ENCODE data around the gene TYR.
"Not testable (repeated sequence)": the region's sequence is repeated elsewhere in the genome, so short reads cannot be mapped to it uniquely, and the experiment has no call there.

Gene TYR

DNA sequence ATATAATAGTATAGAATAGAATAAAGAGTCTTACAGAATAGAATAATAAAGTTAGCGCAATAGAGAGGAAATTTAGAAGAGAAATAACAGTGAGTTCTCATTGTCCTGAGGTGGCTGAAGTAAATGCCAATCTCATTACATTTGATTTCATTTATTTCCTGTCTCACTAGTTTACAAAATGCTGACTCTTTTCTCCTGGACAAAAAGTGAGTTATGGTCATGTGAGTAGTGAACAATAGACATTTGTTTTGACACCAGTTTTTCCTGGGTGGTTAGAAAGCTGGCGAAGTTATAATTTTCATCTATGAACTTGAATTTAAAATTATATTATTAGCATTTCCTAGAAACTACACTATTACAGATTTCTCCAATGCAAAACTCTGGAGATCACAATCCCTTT is 143.7 kb downstream of the TYR start:
- no peak for DNase-seq (ENCODE audit: low read depth)
- TF ChIP-seq, protein P1, sequence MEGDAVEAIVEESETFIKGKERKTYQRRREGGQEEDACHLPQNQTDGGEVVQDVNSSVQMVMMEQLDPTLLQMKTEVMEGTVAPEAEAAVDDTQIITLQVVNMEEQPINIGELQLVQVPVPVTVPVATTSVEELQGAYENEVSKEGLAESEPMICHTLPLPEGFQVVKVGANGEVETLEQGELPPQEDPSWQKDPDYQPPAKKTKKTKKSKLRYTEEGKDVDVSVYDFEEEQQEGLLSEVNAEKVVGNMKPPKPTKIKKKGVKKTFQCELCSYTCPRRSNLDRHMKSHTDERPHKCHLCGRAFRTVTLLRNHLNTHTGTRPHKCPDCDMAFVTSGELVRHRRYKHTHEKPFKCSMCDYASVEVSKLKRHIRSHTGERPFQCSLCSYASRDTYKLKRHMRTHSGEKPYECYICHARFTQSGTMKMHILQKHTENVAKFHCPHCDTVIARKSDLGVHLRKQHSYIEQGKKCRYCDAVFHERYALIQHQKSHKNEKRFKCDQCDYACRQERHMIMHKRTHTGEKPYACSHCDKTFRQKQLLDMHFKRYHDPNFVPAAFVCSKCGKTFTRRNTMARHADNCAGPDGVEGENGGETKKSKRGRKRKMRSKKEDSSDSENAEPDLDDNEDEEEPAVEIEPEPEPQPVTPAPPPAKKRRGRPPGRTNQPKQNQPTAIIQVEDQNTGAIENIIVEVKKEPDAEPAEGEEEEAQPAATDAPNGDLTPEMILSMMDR (conservative IDR thresholded peaks at IDR 0.05; ENCODE audit: low read length): no peak
- no peak overlapping the region for H3K4me3 ChIP-seq (ENCODE audit: low read length)

DNA sequence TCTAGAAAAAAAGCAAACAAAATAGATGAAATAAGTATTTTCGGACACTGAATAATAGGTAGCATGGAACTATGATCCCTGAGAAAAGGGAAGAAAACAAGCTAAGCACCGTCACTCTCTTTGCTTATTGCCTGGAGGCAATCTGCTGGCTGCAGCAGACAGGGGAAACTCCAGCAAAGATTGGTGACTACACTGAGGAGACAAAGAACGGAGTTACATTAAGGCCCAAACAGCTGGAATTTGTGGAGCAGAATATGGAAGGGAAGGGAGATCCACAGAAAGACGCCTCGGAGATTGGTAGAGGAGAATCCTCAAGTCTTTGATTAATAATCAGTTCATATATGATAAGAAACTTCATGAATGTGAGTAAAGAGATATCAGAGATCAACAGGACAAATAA is 150.2 kb downstream of the TYR start:
- DNase-seq (ENCODE audit: low read depth): no peak
- H3K4me3 ChIP-seq (ENCODE audit: low read length): no peak overlapping the region
- TF ChIP-seq, protein P1 (conservative IDR thresholded peaks at IDR 0.05; ENCODE audit: low read length): no peak

DNA sequence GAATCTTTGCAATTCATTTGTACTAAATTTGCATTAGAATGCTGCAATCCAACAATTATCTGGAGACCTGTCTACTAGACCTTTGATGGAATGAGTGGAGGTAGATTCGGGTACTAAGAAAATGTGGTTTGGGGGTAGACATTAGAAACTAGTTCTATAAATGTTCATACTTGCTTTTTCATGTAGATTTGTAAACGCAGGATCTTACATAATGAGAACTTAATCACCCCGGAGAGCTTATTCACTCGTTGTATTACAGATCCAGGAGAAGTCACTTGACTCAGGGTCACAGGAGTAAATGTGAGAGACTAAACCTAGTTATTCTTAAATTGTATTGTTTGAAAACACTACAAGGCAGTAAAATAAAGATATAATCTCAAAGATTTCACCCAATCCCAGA is 154.3 kb downstream of the TYR start:
- not testable (repeated sequence) for H3K4me3 ChIP-seq (ENCODE audit: low read length); DNase-seq (ENCODE audit: low read depth)

DNA sequence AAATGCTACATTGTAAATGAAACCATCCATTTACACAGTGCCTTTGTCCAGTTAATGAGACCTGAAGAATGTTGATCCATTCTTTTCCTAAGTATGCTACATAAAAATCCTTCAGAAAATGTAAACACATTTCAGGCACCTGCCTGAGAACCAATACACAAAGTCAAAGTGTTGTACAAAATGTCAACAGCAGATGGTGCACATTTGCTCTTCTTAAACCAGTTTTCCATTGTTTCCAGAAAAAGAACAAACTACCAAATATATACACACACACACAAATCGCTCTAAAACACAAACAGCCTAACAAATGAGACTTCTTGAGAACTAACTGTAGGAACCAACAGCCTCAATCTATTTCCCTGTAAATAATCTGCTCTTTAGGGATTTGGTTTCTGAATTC is 156.0 kb downstream of the TYR start:
- peak; percentile 45 for DNase-seq (ENCODE audit: low read depth)
- H3K4me3 ChIP-seq (ENCODE audit: low read length): not testable (repeated sequence)
- TF ChIP-seq, protein P1 (conservative IDR thresholded peaks at IDR 0.05; ENCODE audit: low read length): peak; percentile 64

DNA sequence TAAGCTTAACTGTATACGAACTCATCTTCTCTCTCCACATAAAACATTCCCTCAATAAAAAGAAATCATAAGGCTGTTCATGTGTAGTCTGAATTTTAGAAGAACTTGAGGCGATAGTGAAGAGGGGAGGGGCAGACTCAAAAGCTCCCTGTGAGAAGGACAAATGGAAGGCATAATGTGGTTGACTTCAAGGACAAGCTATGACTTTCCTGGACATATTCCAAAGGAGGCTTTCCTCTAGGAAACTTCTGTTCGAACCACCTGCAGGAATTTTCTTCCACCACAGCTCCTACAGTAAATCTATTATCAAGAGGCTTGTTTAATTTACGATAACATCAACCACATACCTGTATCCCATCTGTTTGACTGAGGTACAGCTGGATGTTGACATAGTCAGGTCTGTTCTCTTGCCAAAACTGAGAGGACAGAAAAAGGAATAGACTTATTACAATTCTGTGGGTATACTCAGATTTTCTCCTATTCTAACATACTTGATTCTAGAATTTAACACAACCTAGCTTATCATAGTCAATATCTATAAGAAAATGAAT is 159.5 kb downstream of the TYR start:
- not testable (repeated sequence) for H3K4me3 ChIP-seq (ENCODE audit: low read length); DNase-seq (ENCODE audit: low read depth)

DNA sequence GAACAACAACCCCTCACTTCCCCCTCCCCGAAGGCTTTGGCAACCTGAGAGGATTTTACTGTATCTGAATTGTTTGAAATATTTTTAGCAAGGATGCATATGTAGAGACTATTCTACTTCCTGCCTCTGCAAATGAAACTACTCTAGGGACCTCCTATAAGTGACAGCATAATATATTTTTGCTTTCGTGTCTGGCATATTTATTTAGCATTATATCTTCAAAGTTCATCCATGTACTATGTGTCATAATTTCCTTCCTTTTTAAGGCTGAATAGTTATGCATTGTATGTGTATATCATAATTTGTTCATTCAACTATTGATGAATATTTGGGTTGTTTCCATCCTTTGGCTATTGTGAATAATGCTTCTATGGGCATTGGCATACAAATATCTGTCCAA is 160.4 kb downstream of the TYR start:
- DNase-seq (ENCODE audit: low read depth); H3K4me3 ChIP-seq (ENCODE audit: low read length): not testable (repeated sequence)

DNA sequence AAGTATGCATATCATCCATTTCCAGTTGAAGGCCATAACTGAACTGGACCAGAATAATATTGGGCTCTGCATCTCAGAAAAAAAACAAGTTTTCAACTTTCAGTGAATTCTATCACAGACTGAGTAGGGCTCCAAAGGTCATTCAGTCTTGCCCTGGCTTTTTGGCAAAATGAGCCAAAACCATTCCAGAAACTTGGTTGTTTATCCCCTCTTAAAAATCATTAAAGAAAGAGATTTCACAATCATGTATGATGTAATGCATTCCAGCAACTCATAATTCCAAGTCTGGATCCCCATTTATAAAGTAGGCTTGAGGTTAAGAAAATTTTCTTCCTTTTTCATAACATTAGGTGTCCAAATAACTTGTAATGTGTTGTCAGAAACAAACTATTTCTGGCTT is 162.8 kb downstream of the TYR start:
- peak; percentile 80 for DNase-seq (ENCODE audit: low read depth)
- not testable (repeated sequence) for H3K4me3 ChIP-seq (ENCODE audit: low read length)

DNA sequence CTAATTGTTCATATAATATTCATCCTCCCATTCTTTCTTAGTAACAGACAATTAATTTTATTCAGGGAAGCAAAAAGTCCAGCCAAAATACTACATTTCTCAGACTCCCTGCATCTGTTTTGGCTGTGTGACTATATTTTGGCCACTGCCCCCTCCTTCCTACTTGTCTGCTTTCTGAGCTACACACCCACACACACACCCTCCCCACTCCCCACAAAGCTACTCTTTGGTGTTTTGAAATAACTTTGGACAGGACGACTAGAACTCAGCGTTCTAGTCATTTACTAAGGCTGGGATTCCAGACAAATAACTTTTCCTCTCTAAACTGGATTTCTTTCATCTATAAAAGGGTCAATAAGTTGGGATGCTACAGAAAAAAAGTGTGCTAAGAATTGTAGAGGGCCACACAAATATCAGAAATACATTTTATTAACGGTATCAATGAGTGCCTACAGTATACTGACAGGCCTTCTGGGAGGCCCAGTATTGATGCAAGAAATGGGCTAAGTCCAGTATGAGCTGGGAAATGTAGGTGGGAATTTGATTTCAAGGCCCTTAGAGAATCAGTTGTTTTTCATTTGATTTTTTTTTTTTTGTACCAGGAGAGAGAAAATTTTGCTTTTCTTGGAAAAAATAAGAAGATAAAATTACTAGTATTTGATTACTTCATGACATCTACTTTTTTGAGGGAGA is 165.4 kb downstream of the TYR start:
- DNase-seq (ENCODE audit: low read depth): peak; percentile 63
- H3K4me3 ChIP-seq (ENCODE audit: low read length): not testable (repeated sequence)

Data from AG10803 (cell line).